Fibroblast of peridontal ligament (primary cell): Measurements from ENCODE around the gene TLR5.

Experiments used
- DNase-seq: peaks from one replicate; pipeline ENCODE4 v3.0.0-alpha.2; 2010; ENCODE audit errors: extremely low read depth

Gene TLR5

DNA sequence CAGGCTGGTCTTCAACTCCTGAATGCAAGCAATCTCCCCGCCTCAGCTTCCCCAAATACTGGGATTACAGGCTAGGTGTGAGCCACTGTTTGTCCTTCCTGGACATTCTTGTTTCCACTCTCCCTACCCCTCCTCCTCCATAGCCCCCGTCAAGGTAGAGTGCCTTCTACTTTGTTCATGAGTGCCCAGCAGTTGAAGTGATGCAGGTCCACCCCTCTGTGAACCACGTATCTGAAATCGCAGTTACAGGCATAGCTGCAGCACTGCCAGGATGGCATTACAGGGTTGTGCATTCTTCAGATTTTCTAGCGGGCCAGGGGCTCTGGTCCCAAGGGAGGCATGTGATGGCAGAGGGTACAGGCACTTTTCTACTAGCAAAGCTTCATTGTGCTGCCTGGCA lies 7.4 kb upstream of the TLR5 start:
- DNase-seq = no peak

DNA sequence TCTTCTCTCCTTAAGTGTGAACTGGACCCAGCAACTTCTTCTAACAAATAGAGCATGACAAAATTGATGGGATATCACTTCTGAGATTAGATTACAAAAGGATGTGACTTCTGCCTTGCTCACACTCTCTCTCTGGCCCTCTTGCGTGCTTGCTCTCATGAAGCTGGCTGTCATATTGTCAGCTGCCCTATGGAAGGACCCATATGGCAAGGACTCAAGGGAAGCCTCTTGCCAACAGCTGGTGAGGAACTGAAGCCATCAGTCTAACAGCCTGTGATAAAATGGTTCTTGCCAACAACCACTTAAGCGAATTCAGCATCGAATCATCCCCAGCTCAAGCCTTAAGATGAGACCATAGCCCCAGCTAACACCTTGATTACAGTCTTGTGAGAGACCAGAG lies 4.8 kb upstream of the TLR5 start:
- no peak for DNase-seq

GRCh38 chr1:223147409-223147808 lies 4.4 kb upstream of the TLR5 start:
- DNase-seq = no peak

GRCh38 chr1:223146745-223147144 lies 3.7 kb upstream of the TLR5 start:
- no peak for DNase-seq

DNA sequence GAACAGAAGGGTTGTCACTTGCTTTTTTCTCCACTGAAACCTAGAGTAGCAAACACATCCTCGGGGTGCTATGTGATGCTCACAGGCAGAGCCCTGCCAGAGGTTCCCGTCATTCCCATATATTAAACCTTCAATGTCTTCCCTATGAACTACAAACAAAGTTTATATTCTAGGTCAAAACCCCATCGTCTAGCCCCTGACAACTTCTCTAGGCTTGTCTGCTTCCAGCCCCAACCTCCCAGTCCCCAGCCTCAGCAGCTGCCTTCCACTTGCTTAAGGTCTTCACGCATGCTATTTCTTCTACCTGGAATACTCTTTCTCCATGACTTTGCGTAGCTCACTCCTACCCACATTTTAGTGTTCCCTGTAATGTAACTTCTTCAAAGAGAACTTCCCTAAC lies 1.9 kb upstream of the TLR5 start:
- no peak for DNase-seq

GRCh38 chr1:223144431-223144830 lies 1.4 kb upstream of the TLR5 start:
- no peak for DNase-seq

GRCh38 chr1:223143537-223144248 lies 645 bp upstream of the TLR5 start:
- DNase-seq = no peak

DNA sequence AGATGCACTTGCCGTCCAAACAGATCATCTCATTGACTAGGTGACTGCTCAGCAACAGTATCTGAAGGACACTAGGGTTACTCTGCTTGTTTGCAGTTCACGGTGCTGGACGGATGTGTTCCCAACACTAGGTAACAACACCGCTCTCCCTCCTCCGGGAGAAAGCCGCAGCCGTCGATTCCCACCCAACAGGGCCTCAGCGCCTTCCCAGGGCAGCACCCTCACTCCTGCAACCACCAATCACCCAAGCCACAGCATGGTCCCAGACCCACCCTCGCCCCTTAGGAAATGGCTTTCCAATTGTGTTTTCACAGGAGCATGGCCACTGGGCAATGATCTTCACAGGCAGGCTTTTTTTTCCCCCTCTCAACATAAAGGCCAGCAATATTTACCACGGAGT lies 779 bp downstream of the TLR5 start:
- no peak for DNase-seq

DNA sequence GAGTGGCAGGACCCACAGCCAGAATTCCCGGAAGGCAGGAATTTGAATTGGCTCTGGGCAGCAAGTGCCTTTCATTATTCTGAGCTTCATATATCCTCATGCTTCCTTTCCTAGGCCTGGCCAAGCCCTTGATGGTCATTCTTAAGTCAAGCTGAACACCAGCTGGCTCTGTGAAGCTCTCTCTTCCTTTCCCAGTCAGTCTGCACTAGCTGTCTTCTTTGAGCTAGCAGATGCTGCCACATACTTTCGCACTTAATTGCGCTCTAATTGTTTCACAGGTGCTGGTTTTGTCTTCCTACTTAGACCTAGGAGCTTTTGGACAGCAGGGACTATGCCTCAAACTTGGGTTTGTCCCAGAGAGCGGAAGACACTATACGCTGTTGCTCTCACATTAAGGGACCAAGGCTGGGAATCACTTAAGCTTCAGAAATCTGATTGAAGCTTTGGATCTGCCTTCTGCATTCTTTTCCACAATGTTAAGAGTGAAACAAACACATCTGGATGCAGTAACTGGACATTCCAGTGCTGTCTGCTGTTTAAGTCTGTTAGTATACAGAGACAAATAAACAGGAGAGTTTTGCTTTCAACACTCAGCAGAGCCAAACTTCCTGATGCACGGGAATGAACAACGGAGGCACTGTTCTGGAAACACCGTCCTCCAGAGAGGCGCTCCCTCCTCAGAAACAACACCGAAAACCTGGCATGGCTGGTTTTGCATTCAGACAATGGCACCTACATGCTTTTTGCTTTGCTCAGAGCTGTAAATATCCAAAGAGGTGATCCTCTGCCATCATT lies 2.2 kb downstream of the TLR5 start:
- peak; percentile 49 for DNase-seq

GRCh38 chr1:223137455-223138085 lies 5.5 kb downstream of the TLR5 start:
- DNase-seq = peak; percentile 81

- no peak for DNase-seq
These were observed 7.0 kb downstream of the TLR5 start for GRCh38 chr1:223136086-223136485.

DNA sequence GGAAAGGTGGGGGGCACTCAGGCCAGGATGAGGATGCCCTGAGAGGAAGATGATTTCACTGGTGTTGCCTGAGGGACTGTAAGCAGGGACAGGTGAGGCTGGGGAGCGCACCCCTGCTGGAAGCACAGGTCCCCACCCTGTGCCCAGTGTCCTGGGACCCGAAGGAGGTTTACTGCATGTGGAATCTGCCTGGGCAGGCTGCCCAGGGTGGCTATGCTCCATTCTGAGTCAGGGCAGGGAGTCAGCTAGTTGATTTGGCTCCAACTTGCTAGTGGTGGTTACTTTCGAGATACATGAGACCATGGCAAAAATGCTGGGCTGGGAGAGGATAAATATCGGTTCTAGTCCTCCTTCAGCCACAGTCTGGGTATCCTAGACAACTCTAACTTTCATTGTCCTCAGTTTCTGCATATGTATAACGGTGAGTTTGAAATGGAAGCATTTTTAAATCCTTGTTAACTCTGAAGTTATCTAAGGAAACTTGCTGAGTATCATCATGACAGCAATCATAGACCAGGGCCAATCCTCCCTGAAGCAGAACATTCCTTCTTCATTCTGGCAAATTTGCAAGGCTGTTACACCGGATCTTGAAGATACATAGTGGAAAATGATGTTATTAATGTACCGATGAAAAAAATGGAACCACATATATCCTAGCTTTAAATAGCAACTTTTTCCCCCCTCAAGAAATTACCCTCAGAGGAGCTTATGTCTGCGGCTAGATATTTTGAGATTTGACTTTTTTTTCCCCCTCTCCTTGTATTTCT lies 7.7 kb downstream of the TLR5 start:
- peak; percentile 86 for DNase-seq

DNA sequence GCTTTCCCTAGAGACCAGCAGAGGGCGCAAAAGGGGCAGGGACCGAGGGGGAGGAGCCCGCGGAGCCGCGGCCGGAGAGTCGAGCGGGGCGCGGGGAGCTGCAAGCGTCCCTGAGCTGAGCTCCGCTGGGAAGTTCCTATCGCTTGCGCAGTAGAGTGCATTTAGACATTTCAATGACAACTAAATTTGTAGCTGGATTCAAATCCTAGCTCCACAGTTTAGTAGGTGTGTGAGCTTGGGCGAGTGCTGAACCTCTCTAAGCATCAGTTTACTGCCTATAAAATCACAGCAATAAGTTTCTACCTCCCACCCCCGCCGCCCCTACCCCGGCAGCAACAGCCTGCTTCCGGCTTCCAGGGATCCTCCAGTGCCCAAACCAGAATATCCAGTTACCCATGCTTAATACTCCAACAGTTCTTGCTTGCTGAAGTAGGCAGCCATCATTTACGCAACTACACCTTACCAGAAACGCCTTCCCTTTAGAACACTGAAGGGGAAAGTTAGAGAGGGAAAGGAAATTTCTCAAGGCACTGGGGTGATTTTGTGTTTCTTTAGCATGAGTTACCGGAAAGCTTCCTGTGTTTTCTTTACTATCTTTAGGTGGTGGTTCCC lies 9.1 kb downstream of the TLR5 start:
- peak; percentile 76 for DNase-seq

DNA sequence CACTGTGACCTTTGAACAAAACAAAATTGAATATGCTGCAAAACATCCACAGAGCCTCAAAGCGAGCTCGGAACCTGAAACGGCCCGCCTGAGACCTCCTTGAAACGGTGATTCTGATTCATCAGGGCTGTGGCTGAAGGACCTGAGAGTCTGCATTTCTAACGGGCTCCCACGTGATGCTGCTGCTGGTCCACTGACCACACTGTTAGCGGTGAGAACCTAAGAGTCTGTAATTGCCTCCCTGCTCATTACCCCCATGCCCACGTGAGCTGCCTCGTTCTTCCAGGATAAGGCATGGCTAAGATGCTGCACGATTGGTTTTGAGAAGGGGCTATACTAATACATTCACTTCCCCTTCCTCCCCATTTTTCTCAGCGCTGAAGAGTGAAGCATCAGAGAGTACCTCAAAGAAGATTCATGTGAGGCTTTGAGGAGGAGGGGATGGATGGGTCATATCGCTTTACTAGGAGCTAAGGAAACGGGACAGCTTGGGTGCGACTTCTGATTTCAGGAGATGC lies 9.7 kb downstream of the TLR5 start:
- DNase-seq = no peak

DNA sequence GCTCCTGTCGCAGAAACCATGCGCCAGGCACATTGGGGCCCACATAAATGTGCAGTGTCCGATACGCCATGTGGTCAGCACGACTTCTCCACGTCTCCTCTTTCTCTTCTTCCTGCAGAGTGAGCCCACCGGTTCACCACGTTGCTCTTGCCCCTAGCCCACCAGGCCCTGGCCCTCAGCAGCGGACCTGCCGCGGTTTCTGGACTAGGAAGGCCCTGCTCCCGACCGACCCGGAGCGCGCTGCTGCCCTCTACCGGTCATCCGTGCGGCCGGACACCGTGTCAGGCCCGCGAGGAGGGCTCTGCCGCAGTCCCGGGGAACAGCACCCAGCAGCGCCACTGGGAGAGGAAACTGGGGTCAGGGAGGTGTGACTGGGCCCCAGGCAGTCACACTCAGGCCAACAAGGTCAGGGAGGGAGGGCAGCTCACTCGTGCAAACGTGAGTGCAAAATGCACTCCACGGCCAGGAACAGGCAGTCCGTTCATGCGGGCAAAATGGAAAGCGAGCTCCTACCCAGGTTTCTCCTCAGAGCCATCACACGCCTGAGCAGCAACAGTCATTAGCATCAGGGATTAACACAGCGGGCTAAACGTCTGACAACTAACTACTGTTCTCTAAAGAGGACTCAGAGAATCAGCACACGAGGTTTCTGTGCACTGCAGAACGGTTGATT lies 13.7 kb downstream of the TLR5 start:
- no peak for DNase-seq

DNA sequence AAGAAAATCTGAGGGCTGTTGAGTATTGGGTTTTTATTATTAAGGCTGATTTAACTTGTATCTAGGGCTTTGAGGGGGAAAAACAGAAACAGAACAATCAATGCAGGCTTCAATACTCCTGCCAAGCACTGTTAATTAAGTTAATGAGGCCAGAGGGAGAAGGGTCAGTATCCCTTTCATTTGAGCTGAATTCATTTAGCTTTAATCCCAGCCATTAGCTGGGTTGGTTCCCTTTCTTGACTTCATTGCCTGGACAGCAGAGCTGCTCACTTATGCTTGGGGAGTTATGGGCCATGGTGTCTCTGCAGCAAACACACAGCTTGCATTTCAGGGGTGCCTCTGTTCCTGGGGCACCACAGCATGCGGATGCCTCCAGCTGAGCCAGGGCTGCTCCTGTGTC lies 16.3 kb downstream of the TLR5 start:
- DNase-seq = no peak

GRCh38 chr1:223125766-223126165 lies 17.3 kb downstream of the TLR5 start:
- no peak for DNase-seq

DNA sequence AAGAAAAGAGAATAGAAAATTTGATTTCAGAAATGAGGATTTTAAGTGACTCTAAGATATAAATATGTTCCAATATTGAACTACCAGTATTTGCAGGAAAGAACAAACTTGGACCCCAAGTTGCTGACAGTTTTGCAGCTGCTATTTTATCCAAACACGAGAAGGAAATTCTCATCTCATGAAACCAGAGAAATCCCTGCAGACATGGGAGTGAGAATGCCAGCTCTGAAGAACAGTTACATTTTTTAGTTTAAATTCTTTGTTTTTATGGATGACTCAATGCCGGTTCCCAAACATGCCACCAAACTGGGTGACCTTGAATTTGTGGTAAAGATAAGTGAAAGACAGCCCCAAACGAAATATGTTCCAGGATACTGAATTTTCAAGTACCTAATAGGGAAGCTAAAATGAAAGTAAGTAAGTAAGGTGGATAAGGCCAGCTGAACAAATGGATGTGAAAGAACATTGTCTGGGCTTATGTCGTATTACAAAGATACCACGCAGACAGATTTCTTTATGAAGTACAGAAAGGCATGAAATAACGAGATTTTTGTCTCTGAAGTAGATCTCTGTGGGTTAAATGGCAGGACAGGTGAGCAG lies 19.9 kb downstream of the TLR5 start:
- DNase-seq = peak; percentile 38

DNA sequence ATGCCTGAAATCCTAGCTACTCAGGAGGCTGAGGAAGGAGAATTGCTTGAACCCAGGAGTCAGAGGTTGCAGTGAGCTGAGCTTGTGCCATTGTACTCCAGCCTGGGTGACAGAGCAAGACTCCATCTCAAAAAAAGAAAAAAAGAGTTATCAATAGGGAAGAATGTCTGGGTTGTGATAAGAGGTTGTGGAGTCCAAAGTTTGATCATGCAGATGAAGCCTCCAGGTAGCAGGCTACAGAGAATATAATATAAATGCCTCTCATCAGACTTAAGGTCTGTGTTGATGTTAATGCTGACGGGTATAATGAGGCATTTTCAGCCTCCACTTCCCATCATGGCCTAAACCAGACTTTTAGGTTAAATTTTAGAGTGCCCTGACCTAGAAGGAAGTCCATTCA lies 24.6 kb downstream of the TLR5 start:
- no peak for DNase-seq

DNA sequence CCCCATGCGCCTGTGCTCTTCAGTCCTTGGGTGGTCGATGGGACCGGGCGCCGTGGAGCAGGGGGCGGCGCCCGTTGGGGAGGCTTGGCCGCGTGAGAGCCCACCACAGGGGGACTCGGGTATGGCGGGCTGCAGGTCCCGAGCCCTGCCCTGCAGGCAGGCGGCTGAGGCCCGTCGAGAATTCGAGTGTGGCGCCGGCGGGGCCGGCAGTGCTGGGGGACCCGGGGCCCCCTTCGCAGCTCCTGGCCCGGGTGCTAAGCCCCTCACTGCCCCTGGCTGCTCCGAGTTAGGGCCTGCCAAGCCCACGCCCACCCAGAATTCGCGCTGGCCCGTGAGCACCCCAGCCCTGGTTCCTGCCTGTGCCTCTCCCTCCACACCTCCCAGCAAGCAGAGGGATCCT lies 26.1 kb downstream of the TLR5 start:
- DNase-seq = no peak

DNA sequence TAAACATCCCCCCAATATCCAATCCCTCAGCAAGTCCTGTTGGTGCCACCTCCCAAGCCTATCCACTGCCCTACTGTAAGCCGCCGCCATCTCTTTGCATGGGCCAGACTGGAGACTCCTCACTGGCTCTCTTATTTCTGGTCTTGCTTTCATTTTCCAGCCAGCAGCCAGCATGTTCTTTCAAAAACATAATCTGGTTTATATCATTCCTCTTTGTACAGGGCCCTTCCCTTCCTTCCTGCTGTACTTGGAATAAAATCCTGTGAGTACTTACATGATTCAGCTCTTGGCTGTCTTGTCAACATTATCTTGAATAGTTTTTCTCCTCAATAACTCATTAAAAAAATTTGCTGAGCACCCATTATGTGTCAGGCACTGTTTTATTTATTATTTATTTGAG lies 28.2 kb downstream of the TLR5 start:
- peak; percentile 18 for DNase-seq
